ENCODE measurements around the gene CILP2. TPM values are rescaled to one million over a fixed set of nuclear protein-coding genes. Genes with fewer than 3 reads are reported as not detected.

Gene CILP2
- total RNA-seq, 1 experiment from 2014 or later = 0.77 TPM

- Histone ChIP-seq H3K27ac (ENCODE audit: low read depth, low read length, poor library complexity, severe bottlenecking) (no peak overlapping the region), H3K9me3 (ENCODE audit: low read depth, low read length, poor library complexity, severe bottlenecking) (no peaks in the 10 kb centered on the region), H3K4me1 (ENCODE audit: insufficient read depth, low read length, poor library complexity, severe bottlenecking) (peaks cover 13% of the 10 kb centered on the region), H3K27me3 (replicated peaks; ENCODE audit: insufficient read depth, low read depth, low read length, poor library complexity) (no peaks in the 10 kb centered on the region), H3K4me3 (ENCODE audit: low read depth, low read length, poor library complexity, severe bottlenecking) (no peak overlapping the region), H3K36me3 (ENCODE audit: insufficient read depth, low read length, poor library complexity, severe bottlenecking) (no peaks in the 10 kb centered on the region)
- peak; percentile 74 for DNase-seq (ENCODE audit: low spot score)
- TF ChIP-seq EZH2 (IDR thresholded peaks at IDR 0.05; ENCODE audit: borderline replicate concordance, low read depth, low read length, poor library complexity, severe bottlenecking) = no peak
- no peak for TF ChIP-seq CTCF (conservative IDR thresholded peaks at IDR 0.05; ENCODE audit: low read depth, low read length)
- intact Hi-C loops (cut with micrococcal nuclease; ENCODE audit: unreplicated experiment) = no loop called here
- ChIA-PET CTCF (interaction anchor here (1.0 kb wide), 1 partner anchor 12 kb away, joined by 8 read pairs; no protein-coding TSS in a partner anchor), POLR2A (ENCODE audit: low non-redundant PET) (no interaction called here)
- no TSS peak for BruUV-seq (replicated peaks)
These were observed 2.1 kb downstream of the CILP2 start for GRCh38 chr19:19540064-19540714.

DNA sequence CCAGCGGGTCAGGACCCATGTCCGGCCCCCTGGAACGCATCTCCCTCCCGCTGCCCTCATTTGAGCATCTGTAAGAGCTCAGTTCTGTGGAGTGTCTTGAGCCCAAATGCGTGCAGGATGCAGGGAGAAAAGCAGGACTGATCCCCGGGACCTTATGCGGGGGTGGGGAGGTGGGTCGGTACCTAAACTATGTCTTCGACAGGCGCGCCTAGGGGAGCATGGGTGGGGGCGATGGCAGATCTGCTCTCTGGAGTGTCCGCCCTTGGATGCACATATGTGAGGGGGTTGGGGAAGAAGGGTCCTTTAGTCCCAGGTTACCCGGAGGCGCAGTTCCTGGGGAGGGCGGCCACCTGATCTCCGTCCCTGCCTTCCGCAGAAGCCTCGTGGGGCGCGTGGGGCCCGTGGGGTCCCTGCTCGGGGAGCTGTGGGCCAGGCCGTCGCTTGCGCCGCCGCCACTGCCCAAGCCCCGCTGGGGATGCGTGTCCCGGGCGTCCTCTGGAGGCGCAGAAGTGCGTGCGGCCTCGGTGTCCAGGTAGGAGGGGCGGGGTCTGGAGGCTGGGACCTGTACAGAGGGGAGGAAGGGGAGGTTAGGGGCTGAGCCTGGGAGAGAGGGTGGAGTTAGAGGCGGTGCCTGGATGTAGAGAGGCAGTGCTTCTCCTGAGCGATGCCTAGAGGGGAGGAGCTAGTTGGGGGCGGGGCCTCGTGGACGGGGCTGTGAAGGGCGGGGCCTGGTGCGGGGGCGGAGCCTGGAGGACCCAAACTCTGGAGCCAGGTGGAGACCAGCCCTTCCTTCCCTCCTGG lies 2.9 kb downstream of the CILP2 start:
- intact Hi-C loops (cut with micrococcal nuclease; ENCODE audit: unreplicated experiment) = no loop called here
- TF ChIP-seq CTCF (conservative IDR thresholded peaks at IDR 0.05; ENCODE audit: low read depth, low read length) (no peak), EZH2 (IDR thresholded peaks at IDR 0.05; ENCODE audit: borderline replicate concordance, low read depth, low read length, poor library complexity, severe bottlenecking) (no peak)
- BruUV-seq (replicated peaks) = no TSS peak
- peaks cover 13% of the 10 kb centered on the region for H3K4me1 ChIP-seq (ENCODE audit: insufficient read depth, low read length, poor library complexity, severe bottlenecking)
- no peak overlapping the region for H3K4me3 ChIP-seq (ENCODE audit: low read depth, low read length, poor library complexity, severe bottlenecking)
- H3K36me3 ChIP-seq (ENCODE audit: insufficient read depth, low read length, poor library complexity, severe bottlenecking) = no peaks in the 10 kb centered on the region
- peak; percentile 59 for DNase-seq (ENCODE audit: low spot score)
- no peaks in the 10 kb centered on the region for H3K9me3 ChIP-seq (ENCODE audit: low read depth, low read length, poor library complexity, severe bottlenecking)
- no peaks in the 10 kb centered on the region for H3K27me3 ChIP-seq (replicated peaks; ENCODE audit: insufficient read depth, low read depth, low read length, poor library complexity)
- ChIA-PET CTCF (interaction anchor here (1.0 kb wide), 2 partner anchors 12 to 51 kb away, joined by 4 to 8 read pairs; no protein-coding TSS in a partner anchor), POLR2A (ENCODE audit: low non-redundant PET) (no interaction called here)
- H3K27ac ChIP-seq (ENCODE audit: low read depth, low read length, poor library complexity, severe bottlenecking) = no peak overlapping the region

DNA sequence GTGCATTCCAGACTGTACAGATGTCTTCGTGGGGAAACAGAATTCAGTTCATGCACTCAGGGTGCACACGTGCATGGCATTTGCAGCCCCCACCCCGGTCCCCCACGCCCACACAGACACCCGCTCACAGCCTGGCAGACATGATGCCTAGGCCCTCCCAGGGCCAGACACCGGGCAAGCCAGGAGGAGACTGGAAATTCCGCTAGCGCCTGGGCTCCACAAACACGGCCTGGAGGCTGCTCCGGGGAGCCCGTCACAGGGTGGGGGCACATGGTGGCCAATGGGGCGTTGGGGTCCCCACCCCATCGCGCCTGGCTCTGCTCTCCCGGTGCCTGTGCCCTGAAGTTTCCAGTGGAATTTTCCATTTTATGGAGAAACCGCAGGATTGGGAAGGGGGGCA lies 3.6 kb downstream of the CILP2 start:
- H3K27me3 ChIP-seq (replicated peaks; ENCODE audit: insufficient read depth, low read depth, low read length, poor library complexity) = no peaks in the 10 kb centered on the region
- intact Hi-C loops (cut with micrococcal nuclease; ENCODE audit: unreplicated experiment) = no loop called here
- DNase-seq (ENCODE audit: low spot score) = no peak
- no TSS peak for BruUV-seq (replicated peaks)
- H3K4me3 ChIP-seq (ENCODE audit: low read depth, low read length, poor library complexity, severe bottlenecking) = no peak overlapping the region
- peaks cover 13% of the 10 kb centered on the region for H3K4me1 ChIP-seq (ENCODE audit: insufficient read depth, low read length, poor library complexity, severe bottlenecking)
- no peak overlapping the region for H3K27ac ChIP-seq (ENCODE audit: low read depth, low read length, poor library complexity, severe bottlenecking)
- POLR2A ChIA-PET (ENCODE audit: low non-redundant PET) = no interaction called here
- no peaks in the 10 kb centered on the region for H3K36me3 ChIP-seq (ENCODE audit: insufficient read depth, low read length, poor library complexity, severe bottlenecking)
- TF ChIP-seq CTCF (conservative IDR thresholded peaks at IDR 0.05; ENCODE audit: low read depth, low read length) (no peak), EZH2 (IDR thresholded peaks at IDR 0.05; ENCODE audit: borderline replicate concordance, low read depth, low read length, poor library complexity, severe bottlenecking) (no peak)
- H3K9me3 ChIP-seq (ENCODE audit: low read depth, low read length, poor library complexity, severe bottlenecking) = no peaks in the 10 kb centered on the region
- CTCF ChIA-PET = interaction anchor here (1.0 kb wide), 1 partner anchor 51 kb away, joined by 4 read pairs; no protein-coding TSS in a partner anchor
